Activated T-cell treated with anti-CD3 and anti-CD28 coated beads for 48 hours (primary cell): ENCODE results near the gene TUSC1.
"Not testable (repeated sequence)": the region's sequence is repeated elsewhere in the genome, so short reads cannot be mapped to it uniquely, and the experiment has no call there.

Experiments
- DNase-seq: peaks from one replicate; pipeline ENCODE4 v3.0.0-alpha.2; 2020; ENCODE audit warnings: low read depth

TUSC1 gene

GRCh38 chr9:25678147-25678666, at the start of gene TUSC1:
Gene TUSC1, minus strand, starts transcription at chr9:25678444. Its CDS starts 132 bp downstream, at chr9:25678312.
- peak; percentile 8 for DNase-seq

GRCh38 chr9:25726871-25727410, 48.7 kb upstream of the TUSC1 start:
- no peak for DNase-seq

GRCh38 chr9:25724424-25724823, 46.2 kb upstream of the TUSC1 start:
- DNase-seq, result no peak

- DNase-seq, result no peak
Observed at GRCh38 chr9:25716220-25716872, 38.1 kb upstream of the TUSC1 start.

GRCh38 chr9:25709941-25710340, 31.7 kb upstream of the TUSC1 start:
- DNase-seq, result no peak

GRCh38 chr9:25704800-25705199, 26.6 kb upstream of the TUSC1 start:
- DNase-seq, result no peak

GRCh38 chr9:25703701-25704357, 25.6 kb upstream of the TUSC1 start:
- no peak for DNase-seq

GRCh38 chr9:25702536-25702935, 24.3 kb upstream of the TUSC1 start:
- no peak for DNase-seq

- DNase-seq, result not testable (repeated sequence)
Observed at GRCh38 chr9:25700899-25701298, 22.7 kb upstream of the TUSC1 start.

- no peak for DNase-seq
Observed at GRCh38 chr9:25700430-25700829, 22.2 kb upstream of the TUSC1 start.

GRCh38 chr9:25691786-25692185, 13.5 kb upstream of the TUSC1 start:
- no peak for DNase-seq

- no peak for DNase-seq
Observed at GRCh38 chr9:25684321-25684720, 6.1 kb upstream of the TUSC1 start.

GRCh38 chr9:25681266-25681665, 3.0 kb upstream of the TUSC1 start:
- DNase-seq, result no peak

GRCh38 chr9:25678846-25679360, 659 bp upstream of the TUSC1 start:
- DNase-seq, result no peak

GRCh38 chr9:25677301-25678146, 720 bp downstream of the TUSC1 start:
- peak; percentile 1 for DNase-seq

- DNase-seq, result not testable (repeated sequence)
Observed at GRCh38 chr9:25675858-25676257, 2.4 kb downstream of the TUSC1 start.

- no peak for DNase-seq
Observed at GRCh38 chr9:25658571-25658970, 19.7 kb downstream of the TUSC1 start.

- DNase-seq, result no peak
Observed at GRCh38 chr9:25654417-25654816, 23.8 kb downstream of the TUSC1 start.

GRCh38 chr9:25648116-25648515, 30.1 kb downstream of the TUSC1 start:
- no peak for DNase-seq

- DNase-seq, result no peak
Observed at GRCh38 chr9:25636026-25636425, 42.2 kb downstream of the TUSC1 start.

GRCh38 chr9:25629231-25629630, 49.0 kb downstream of the TUSC1 start:
- no peak for DNase-seq
